Stimulated activated CD8-positive, alpha-beta memory T cell treated with anti-CD3 and anti-CD28 coated beads, Interleukin-12 subunit alpha, Interleukin-12 subunit beta, amount 100 ng/mL, for 24 hours (primary cell): ENCODE results near the gene BPI.
"Not testable (repeated sequence)": the region's sequence is repeated elsewhere in the genome, so short reads cannot be mapped to it uniquely, and the experiment has no call there.

Experiments
- DNase-seq: peaks from one replicate; pipeline ENCODE4 v3.0.0-alpha.2; 2020; ENCODE audit errors: extremely low read depth

BPI gene

DNA sequence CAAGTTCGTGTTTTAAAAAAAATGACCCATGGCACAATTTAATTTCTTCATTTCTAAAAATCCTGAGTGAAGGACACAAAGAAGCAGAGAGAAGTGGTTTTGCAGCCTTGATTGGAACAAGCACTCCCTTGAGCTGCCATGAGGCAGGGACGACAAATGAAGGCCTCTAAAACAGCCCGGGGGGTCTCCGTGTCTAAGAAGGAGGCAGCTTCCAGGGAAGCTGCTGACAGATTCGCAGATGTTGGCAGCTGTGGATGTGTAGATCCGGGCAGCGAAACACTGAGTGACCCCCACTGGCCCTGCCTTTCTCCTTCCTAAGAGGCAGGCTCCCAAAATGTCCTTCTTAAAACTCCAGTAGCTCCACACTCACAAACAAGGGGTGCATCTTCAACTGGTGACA, 32.8 kb downstream of the BPI start:
- DNase-seq: no peak

DNA sequence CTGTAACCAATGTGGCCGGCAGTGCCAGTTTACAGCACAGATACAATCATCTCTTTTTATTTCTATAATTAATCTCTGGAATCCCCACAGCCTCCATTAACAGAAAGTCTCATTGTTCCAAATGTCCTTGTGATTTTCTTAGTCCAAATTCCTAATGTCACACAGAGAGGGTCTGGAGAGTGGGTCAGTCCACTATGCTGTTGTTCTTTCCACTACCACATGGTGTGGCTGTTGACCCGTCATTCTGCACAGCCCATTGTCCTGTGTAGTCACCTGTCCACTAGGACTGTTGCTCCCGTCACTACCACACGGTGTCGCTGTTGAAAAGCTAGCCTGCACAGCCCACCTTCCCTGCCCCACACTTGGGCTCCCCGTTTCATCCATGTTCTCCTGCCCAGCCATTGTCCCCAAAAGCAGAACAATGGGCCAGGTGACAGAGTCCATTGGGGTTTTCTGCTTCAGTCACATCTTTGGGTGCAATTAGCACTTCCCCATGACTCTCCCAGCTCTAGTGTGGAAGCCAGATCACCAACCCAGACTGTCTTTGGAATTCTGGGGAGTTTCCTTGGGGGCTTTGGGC, 33.7 kb downstream of the BPI start:
- no peak for DNase-seq

DNA sequence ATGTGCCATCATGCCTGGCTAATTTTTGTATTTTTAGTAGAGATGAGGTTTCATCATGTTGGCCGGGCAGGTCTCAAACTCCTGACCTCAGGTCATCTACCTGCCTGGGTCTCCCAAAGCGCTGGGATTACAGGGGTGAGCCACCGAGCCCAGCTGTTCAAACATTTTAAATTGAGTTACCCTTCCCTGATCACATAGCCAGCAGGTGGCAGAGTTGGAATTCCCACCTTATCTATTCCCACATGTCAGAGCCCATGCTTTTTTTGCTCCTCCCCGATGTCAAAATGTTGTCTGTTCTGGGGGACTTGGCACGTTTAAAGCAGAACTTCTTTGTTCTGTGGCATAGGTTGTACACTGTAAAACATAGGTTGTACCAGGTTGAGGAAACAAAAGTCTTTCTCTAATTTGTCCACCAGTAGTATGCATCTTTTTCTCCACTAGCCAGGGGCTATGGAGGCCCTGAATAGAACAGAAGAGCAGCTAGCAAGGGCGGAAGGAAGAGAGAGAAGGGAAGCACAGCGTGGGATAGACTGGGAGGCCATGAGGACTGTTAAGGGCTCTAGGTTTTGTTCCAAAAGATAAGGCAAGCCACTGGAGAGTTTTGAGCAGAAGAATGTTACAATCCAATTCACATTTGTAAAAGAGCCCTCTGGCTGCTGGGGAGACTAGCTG, 35.0 kb downstream of the BPI start:
- no peak for DNase-seq

DNA sequence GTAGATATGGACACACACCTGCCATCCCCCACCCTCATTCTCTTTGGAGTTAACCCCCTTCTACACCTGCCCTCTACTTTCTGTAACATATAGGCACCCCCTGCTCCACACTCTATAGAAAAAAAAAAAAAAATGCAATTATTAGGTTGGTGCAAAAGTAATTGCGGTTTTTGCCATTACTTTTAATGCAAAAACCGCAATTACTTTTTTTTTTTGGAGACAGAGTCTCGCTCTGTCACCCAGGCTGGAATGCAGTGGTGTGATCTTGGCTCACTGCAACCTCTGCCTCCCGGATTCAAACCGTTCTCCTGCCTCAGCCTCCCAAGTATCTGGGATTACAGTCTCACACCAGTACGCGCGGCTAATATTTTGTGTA, 35.6 kb downstream of the BPI start:
- DNase-seq: not testable (repeated sequence)

DNA sequence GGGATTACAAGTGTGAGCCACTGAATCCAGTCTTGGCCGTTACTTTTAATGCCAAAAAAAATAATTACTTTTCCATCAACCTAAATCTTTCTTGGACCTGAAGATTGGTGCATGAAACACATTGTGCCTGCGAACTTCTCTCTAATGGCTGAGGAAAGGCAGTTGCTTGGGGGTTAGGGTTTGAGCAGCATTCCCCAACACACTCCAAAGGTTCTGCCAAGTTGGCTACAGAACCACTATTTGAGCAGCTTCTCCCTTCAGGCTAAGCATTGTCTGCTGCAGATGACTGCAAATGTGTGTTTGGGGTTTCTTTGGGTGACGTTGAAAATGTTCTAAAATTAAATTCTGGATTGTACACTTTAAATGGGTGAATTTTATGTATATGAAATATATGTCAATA, 36.0 kb downstream of the BPI start:
- no peak for DNase-seq

DNA sequence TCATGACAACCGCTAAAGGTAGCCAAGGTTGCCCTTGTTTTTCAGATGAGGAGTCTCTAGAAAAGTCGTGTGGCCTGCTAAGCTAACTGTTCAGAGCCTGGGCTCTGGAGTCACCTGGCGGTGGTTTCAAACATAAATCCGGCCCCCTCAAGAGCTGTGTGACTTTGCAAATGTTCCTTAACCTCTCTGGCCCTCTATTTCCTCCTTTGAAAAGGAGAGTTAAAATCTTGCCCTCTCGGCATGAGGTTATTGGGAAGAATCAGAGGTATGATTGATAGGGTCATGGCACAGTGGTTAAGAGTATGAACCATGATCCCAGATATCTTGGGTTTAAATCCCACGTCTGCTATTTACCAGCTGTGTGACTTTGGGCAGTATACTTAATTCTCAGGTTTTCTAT, 36.7 kb downstream of the BPI start:
- DNase-seq: no peak

DNA sequence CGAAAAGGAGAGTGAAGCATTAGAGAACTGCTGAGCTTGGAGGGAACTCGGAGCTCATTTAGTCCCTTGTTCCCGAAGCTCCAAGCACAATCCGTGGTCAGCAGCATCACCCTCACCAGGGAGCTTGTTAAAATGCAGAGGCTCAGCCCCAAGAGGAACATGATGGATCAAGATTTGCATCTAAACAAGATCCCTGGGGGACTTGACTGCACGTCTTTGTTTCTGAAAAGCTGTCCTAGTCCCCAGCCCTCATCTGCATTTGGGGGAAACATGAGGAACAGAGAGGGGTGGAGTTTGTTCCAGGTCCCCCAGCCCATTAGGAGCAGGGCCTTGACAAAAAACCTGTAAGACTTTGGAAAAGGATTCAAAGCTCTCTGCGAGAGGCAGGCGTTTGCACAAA, 38.3 kb downstream of the BPI start:
- DNase-seq: no peak

DNA sequence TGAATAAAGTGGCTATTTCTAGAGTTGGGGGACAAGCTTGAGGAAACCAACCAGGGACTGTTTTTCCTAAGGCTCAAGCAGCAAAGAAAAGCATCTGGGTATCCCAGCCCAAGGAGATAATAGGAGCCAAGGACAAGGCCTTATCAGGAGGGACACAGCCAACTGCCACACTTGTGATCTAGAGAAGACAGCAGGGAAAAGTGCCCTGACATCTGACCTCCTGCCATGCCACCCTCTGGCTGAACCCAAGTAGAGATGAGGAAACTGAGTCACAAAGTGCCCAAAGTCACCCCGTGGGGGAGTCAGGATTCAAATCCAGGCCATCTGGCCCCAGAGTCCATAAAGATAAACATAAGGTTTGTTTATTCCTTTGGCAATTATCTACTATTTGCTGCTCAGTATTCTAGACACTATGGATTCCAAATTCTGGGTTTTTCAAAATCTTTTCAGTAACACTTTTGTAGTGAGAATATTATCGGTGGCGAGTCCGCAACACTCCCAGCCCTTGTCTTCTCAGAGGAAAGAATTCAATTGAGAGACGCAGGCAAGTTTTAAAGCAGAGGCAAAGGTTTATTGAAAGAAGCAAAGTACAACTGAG, 38.9 kb downstream of the BPI start:
- no peak for DNase-seq

DNA sequence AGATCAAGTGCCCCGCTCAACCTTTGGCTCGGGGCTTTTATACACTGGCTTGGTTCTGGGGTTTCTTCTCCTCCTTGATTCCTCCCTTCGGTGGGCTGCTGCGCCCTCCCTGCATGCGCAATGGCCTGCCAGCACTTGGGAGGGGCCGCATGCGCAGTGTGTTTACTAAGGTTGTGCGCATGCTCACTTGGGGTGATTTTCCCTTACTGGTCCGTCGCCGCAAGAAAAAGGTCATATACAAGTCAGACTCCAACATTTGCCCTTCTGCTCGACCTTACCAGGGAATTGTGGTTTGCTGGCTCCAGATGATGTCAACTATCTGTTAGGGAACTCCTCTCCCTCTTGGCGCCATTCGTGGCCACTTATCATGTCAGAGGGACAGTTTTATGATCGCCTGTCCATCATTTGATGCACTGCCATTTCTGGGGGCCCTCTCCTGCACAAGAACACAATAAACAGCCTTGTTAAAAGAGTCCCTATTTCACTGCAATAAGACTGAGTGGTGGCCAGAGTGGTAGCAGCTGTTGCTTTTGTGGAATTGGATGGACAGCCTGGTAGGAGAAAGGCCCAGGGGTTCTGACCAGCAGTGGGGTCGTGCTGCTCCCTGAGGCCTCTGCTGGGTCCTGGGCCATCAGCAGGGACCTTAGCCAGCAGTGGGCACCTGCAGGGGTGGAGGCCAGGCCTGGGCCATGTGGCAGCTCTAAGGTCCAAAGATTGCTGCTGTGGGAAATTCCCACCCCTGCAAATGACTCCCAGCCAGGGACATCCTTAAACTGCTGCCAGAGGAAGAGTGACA, 39.6 kb downstream of the BPI start:
- no peak for DNase-seq

DNA sequence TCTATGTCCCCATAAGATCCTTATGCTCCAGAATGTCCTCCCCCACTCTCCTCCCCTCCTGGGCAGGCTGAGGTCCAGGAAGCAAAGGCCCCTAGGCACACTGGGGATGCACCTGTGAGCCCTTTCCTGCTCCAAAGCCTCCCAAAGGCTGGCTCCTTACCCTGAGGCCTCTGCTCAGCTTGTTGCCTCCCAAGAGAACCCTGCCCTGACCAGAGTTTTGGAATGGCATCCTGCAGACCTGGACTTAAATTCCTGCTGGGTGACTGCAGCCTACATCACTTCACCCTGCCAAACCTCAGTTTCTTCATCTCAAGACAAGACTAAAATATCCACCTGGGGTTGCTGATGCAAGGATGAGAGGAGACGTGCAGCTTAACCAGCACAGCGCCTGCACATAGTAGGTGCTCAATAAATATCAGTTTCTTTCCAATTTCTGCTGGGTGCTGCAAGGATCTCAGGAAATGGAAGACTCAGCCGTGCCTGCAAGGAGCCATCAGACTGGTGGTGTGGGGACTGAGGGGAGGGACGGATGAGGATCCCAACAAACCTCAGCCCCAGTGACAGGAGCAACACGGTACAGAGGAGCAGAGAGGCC, 40.2 kb downstream of the BPI start:
- no peak for DNase-seq

DNA sequence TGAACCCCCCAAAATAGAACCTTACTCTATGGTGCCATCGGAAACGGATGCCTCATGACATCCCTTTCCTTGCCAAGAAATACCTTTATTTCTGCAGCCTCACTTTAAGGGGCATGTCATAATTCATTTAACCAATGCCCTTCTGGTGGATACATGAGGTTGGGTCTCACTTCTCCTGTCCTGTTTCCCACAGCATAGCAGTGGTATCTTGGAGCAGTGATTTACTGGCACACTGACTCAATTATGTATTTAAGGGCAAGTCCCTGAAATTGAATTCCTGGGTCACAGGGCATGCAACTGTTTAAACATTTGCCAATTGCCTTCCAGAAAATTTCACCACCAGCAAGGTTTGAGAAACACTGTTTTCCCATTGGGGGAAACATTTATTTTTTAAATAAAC, 41.7 kb downstream of the BPI start:
- DNase-seq: no peak

DNA sequence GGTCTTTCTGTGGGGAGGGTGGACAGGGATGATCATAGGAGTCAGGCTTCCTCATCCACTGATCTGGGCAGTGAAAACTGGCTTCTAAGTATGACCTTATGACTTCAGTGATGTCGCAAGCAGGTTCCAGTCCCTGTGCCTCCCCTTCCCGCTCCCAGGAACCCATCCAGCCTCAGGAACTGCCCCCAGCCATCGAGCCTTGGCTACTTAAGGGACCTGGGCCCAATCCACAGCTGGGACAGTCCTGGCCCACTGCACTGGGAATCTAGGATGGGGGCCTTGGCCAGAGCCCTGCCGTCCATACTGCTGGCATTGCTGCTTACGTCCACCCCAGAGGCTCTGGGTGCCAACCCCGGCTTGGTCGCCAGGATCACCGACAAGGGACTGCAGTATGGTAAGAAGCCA, 42.3 kb downstream of the BPI start, which contains the start of gene LBP:
Gene LBP (plus strand): TSS at position 236 of the 405 bp plus-strand sequence. CDS start 35 bp downstream, at position 271.
- DNase-seq: no peak

DNA sequence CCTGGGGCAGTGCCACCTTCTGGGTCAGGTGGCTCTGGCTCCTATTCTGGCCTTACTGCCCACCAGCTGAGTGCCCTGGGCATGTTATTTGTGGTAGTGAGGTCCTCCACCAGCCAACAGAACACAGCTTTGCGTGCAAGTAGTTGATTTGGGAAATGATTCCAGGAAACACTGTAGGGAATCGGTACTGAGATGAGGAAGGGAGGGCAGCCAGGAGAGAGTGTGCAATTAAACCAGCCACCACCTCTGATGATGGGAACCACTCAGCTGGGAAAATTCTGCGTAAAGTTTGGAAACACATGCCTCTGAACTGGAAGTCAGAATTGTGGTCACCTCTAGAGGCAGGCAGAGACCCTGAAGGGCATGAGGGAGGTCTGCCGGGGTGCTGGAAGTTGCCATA, 42.8 kb downstream of the BPI start:
- DNase-seq: no peak

DNA sequence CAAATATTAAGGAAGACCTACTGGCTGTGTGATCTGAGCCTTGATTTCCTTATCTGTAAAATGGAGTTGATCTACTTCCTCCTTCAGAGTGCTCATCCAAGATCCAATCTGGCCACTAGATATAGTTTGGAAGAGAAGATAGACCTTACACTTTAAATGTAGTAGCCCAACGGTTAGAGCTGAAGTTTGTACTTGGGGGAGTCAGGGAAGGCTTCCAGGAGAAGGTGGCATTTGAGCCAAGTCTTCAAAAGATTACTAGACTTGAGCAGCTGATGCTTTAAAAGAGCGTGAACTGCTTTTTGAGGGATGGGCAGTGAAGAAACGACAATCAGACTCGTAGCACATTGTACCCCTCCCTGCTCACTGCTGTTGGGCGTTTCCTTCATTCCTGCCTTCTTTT, 45.9 kb downstream of the BPI start:
- no peak for DNase-seq

DNA sequence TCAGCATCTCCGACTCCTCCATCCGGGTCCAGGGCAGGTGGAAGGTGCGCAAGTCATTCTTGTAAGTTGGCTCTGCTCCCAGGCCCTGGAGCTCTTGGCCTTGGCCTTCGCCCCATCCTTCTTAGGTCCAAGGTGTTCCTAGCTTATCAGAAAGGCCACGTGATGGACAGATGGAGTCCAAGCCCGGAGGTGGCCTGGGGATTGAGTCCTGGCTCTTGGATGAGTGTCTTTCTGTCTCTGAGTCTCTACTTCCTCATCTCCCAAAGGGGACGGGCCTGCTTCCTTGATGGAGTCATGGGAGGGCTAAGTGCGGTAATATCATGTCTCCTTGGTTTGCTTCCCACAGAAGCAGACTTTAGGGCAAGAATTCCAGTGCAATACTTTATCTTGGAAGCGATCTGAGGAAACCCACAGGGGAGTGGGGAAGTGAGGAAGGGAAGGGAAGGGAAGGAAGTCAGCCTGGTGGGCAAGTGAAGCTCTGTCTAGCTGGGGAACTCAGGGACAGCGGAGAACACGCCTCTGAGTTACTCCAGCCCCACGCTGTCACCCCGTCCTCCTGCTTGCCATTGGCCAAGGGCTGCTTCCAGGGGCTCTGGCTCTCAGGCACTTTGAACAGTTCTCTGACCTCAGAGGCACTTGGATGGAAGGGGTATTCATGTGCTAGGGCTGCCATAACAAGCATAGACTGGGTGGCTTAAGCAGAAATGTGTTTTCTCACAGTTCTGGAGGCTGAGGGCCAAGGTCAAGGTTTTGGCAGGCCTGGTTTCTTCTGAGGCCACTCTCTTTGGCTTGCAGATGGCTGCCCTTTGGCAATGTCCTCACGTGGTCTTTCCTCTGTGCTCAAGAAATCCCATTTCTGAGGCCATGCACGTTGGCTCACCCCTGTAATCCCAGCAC, 47.2 kb downstream of the BPI start:
- DNase-seq: no peak

DNA sequence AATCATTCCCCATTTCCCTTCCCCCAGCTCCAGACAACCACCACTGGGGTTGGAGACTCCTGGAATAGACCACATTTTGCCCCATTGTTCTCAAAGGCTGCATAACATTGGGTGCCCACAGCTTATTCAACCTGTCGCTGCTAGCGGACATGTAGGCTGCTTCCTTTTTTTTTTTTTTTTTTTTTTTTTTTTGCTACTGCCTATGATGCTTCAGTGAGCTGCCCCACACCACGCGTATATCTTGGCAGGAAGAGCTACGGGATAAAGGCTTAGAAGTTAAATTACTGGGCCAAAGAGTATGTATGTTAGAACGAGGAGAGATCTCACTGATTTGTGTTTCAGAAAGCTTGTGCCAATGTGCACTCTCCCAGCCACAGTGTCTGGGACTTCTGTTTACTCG, 49.4 kb downstream of the BPI start:
- no peak for DNase-seq

DNA sequence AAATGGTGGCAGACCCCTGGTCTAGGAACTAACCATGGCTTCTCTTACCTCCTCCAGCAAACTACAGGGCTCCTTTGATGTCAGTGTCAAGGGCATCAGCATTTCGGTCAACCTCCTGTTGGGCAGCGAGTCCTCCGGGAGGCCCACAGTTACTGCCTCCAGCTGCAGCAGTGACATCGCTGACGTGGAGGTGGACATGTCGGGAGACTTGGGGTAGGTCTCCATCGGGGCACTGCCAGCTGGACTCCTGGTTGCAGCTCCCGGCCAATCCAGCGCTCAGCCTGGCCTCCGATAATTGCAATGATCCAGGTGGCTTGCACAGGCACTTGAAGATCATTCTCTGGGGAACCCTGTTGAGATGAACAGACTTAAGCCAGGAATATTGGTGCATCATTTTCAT, 50.3 kb downstream of the BPI start:
- DNase-seq: no peak

DNA sequence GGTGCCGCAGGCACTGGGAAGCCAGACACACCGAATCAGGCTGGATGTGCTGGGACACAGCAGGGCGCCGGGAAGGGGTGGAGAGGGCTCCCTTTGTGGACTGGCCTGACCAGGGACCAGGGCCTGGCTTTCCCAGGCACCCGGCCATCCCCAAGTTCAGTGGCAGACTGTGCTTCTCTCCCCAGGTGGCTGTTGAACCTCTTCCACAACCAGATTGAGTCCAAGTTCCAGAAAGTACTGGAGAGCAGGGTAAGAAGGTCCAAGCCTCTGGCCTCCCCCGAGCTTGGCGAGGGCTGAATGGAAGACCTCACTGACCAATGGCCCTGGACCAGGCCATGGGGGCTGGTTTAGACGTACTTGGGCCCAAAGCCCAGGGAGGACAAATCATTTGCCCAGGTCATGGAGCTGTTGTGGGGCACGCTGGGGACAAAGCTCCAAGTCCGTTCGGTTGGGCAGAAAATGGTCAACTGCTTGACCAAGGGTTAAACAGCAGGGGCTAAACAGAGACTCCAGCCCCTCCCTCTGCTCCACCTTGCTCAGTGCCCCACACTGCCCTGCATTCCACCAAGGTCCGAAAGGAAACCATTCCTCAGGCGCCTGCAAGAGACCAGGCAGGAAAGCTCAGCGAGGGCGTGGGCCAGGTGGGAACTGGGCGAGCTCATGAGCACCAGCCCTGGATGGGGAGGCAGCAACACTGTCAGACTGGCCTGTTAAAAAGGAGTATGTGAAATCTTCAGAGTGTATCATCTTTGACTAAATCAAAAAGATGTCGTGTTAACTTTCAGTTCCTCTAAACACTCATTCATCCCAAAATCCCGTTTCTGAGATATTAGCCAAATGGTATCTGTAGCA, 51.4 kb downstream of the BPI start:
- DNase-seq: no peak

DNA sequence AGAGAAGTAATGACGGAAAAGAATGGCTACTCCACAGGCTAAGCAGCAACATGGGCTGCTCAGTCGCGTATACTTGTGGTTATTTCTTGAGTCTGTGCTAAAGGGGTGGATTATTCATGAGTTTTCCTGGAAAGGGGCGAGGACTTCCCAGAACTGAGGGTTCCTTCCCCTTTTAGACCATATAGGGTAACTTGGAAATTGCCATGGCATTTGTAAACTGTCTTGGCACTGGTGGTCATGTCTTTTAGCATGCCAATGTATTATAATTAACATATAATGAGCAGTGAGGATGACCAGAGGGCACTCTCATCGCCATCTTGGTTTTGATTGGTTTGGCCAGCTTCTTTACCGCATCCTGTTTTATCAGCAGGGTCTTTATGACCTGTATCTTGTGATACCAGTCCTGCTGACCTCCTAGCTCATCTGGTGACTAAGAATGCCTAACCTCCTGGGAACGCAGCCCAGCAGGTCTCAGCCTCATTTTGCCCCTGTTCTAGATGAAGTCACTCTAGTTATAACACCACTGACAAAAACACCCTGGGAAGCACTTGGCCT, 53.8 kb downstream of the BPI start:
- no peak for DNase-seq

DNA sequence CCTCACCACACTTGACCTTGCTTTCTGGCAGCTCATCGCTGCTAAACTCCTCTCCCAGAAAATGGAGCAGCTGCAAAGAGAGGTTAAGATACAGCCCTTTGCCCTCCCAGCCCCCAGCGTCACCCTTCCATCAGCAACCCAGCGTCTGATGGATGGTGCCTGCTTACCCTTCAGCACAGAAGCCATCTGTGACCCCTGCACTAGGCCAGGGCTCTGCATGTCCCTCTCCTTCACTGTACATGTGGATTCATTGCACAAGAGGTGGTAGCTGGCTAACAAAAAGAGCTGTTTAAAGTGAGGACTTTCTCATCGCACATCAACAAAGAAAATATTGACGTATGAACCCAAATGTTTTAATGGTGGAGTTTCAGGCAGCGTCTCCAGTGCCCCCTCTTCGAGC, 54.6 kb downstream of the BPI start:
- no peak for DNase-seq
